GM12878 (cell line): ENCODE data around the gene KRTAP19-5. TPM values are rescaled to one million over a fixed set of nuclear protein-coding genes. Genes with fewer than 3 reads are reported as not detected.

Source experiments
- JUND ChIP-seq: IDR thresholded peaks from 2 replicates; pipeline ENCODE4 v1.6.1; 2012; ENCODE audit warnings: low read depth, mild to moderate bottlenecking, low read length, improper control_type of control experiment, moderate library complexity
- SREBF1 ChIP-seq: IDR thresholded peaks from 2 replicates; pipeline ENCODE4 v1.6.1; 2012; ENCODE audit warnings: mild to moderate bottlenecking, low read length
- polyA plus RNA-seq, 11 experiments: library from polyadenylated mRNA; depleted of rRNA in 4 of 11; unstranded in 6 of 11; stranded (reverse) in 5 of 11; fragments of >200 nt; fragmentation: Nextera tagmentation in 4 of 11; fragmentation: Illumina TruSeq in 1 of 11; extraction: Ambion mirVana in 4 of 11; extraction: Trizol in 1 of 11; gene quantifications; 1 replicate in 1 of 11; 2 replicates in 10 of 11; pipeline versions ENCODE4 v1.2.1 to v1.2.3, GENCODE V29; 2011 to 2016; ENCODE audit warnings: inconsistent platforms in 2 of 11, missing spikeins in 2 of 11, low read depth in 1 of 11
- total RNA-seq, 4 experiments: library from RNA; depleted of rRNA in 3 of 4; stranded (reverse); fragments of >200 nt in 3 of 4; fragmentation: Illumina TruSeq in 1 of 4; extraction: Trizol in 1 of 4; gene quantifications; 2 replicates each; pipeline versions ENCODE4 v1.2.1 to v1.2.3, GENCODE V29; 2013 to 2021
- TF ChIP-seq, protein P1 (sequence below): fragments of 450-650 bp; IDR thresholded peaks from 2 replicates; pipeline ENCODE4 v1.6.1; 2016; ENCODE audit warnings: mild to moderate bottlenecking, moderate library complexity, borderline replicate concordance
- TF ChIP-seq, protein P2 (sequence below): fragments of 450-650 bp; IDR thresholded peaks from 2 replicates; pipeline ENCODE4 v1.6.1; 2017; ENCODE audit warnings: antibody characterized with exemption, mild to moderate bottlenecking, moderate library complexity
- TF ChIP-seq, protein P3 (sequence below): fragments of 450-650 bp; IDR thresholded peaks from 2 replicates; pipeline ENCODE4 v1.6.1; 2017; ENCODE audit warnings: mild to moderate bottlenecking, moderate library complexity
- TF ChIP-seq, protein P4 (sequence below): fragments of 450-650 bp; formaldehyde crosslinking; IDR thresholded peaks from 2 replicates; pipeline ENCODE4 v1.4.0; 2022; ENCODE audit warnings: mild to moderate bottlenecking, moderate library complexity
- TF ChIP-seq, protein P5 (sequence below): IDR thresholded peaks from 2 replicates; pipeline ENCODE4 v1.6.1; 2011; ENCODE audit warnings: low read depth, low read length, improper control_type of control experiment, borderline replicate concordance

The KRTAP19-5 gene
- total and polyA plus RNA-seq, 10 of the 15 experiments (the other 5 are each of a cell fraction or from before 2014, with no cell fraction given) = not detected

DNA sequence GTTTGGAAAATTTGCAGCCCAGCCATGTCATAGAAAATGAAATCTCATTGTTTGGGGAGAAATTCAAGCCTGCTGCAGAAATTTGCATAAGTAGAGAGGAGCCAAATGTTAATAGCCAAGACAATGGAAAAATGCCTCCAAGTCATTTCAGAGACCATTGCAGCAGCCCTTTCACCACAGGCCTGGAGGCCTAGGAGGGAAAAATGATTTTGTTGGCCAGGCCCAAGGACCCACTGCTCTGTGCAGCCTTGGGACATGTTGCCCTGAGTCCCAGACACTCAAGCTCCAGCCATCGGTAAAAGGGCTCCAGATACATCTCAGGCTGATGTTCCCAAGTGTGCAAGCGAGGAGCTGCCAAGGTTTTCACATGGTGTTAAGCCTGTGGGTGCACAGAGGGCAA is 15.8 kb downstream of the KRTAP19-5 start (continued):
- TF ChIP-seq, protein P1, sequence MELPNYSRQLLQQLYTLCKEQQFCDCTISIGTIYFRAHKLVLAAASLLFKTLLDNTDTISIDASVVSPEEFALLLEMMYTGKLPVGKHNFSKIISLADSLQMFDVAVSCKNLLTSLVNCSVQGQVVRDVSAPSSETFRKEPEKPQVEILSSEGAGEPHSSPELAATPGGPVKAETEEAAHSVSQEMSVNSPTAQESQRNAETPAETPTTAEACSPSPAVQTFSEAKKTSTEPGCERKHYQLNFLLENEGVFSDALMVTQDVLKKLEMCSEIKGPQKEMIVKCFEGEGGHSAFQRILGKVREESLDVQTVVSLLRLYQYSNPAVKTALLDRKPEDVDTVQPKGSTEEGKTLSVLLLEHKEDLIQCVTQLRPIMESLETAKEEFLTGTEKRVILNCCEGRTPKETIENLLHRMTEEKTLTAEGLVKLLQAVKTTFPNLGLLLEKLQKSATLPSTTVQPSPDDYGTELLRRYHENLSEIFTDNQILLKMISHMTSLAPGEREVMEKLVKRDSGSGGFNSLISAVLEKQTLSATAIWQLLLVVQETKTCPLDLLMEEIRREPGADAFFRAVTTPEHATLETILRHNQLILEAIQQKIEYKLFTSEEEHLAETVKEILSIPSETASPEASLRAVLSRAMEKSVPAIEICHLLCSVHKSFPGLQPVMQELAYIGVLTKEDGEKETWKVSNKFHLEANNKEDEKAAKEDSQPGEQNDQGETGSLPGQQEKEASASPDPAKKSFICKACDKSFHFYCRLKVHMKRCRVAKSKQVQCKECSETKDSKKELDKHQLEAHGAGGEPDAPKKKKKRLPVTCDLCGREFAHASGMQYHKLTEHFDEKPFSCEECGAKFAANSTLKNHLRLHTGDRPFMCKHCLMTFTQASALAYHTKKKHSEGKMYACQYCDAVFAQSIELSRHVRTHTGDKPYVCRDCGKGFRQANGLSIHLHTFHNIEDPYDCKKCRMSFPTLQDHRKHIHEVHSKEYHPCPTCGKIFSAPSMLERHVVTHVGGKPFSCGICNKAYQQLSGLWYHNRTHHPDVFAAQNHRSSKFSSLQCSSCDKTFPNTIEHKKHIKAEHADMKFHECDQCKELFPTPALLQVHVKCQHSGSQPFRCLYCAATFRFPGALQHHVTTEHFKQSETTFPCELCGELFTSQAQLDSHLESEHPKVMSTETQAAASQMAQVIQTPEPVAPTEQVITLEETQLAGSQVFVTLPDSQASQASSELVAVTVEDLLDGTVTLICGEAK = no peak
- TF ChIP-seq, protein P2, sequence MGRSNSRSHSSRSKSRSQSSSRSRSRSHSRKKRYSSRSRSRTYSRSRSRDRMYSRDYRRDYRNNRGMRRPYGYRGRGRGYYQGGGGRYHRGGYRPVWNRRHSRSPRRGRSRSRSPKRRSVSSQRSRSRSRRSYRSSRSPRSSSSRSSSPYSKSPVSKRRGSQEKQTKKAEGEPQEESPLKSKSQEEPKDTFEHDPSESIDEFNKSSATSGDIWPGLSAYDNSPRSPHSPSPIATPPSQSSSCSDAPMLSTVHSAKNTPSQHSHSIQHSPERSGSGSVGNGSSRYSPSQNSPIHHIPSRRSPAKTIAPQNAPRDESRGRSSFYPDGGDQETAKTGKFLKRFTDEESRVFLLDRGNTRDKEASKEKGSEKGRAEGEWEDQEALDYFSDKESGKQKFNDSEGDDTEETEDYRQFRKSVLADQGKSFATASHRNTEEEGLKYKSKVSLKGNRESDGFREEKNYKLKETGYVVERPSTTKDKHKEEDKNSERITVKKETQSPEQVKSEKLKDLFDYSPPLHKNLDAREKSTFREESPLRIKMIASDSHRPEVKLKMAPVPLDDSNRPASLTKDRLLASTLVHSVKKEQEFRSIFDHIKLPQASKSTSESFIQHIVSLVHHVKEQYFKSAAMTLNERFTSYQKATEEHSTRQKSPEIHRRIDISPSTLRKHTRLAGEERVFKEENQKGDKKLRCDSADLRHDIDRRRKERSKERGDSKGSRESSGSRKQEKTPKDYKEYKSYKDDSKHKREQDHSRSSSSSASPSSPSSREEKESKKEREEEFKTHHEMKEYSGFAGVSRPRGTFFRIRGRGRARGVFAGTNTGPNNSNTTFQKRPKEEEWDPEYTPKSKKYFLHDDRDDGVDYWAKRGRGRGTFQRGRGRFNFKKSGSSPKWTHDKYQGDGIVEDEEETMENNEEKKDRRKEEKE = no peak
- TF ChIP-seq JUND (no peak), SREBF1 (no peak)
- TF ChIP-seq, protein P3, sequence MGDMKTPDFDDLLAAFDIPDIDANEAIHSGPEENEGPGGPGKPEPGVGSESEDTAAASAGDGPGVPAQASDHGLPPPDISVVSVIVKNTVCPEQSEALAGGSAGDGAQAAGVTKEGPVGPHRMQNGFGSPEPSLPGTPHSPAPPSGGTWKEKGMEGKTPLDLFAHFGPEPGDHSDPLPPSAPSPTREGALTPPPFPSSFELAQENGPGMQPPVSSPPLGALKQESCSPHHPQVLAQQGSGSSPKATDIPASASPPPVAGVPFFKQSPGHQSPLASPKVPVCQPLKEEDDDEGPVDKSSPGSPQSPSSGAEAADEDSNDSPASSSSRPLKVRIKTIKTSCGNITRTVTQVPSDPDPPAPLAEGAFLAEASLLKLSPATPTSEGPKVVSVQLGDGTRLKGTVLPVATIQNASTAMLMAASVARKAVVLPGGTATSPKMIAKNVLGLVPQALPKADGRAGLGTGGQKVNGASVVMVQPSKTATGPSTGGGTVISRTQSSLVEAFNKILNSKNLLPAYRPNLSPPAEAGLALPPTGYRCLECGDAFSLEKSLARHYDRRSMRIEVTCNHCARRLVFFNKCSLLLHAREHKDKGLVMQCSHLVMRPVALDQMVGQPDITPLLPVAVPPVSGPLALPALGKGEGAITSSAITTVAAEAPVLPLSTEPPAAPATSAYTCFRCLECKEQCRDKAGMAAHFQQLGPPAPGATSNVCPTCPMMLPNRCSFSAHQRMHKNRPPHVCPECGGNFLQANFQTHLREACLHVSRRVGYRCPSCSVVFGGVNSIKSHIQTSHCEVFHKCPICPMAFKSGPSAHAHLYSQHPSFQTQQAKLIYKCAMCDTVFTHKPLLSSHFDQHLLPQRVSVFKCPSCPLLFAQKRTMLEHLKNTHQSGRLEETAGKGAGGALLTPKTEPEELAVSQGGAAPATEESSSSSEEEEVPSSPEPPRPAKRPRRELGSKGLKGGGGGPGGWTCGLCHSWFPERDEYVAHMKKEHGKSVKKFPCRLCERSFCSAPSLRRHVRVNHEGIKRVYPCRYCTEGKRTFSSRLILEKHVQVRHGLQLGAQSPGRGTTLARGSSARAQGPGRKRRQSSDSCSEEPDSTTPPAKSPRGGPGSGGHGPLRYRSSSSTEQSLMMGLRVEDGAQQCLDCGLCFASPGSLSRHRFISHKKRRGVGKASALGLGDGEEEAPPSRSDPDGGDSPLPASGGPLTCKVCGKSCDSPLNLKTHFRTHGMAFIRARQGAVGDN = no peak
- TF ChIP-seq, protein P4, sequence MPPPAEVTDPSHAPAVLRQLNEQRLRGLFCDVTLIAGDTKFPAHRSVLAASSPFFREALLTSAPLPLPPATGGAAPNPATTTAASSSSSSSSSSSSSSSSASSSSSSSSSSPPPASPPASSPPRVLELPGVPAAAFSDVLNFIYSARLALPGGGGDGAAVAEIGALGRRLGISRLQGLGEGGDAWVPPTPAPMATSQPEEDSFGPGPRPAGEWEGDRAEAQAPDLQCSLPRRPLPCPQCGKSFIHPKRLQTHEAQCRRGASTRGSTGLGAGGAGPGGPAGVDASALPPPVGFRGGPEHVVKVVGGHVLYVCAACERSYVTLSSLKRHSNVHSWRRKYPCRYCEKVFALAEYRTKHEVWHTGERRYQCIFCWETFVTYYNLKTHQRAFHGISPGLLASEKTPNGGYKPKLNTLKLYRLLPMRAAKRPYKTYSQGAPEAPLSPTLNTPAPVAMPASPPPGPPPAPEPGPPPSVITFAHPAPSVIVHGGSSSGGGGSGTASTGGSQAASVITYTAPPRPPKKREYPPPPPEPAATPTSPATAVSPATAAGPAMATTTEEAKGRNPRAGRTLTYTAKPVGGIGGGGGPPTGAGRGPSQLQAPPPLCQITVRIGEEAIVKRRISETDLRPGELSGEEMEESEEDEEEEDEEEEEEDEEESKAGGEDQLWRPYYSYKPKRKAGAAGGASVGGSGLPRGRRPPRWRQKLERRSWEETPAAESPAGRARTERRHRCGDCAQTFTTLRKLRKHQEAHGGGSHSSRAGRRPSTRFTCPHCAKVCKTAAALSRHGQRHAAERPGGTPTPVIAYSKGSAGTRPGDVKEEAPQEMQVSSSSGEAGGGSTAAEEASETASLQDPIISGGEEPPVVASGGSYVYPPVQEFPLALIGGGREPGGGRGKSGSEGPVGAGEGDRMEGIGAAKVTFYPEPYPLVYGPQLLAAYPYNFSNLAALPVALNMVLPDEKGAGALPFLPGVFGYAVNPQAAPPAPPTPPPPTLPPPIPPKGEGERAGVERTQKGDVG = no peak
- TF ChIP-seq, protein P5, sequence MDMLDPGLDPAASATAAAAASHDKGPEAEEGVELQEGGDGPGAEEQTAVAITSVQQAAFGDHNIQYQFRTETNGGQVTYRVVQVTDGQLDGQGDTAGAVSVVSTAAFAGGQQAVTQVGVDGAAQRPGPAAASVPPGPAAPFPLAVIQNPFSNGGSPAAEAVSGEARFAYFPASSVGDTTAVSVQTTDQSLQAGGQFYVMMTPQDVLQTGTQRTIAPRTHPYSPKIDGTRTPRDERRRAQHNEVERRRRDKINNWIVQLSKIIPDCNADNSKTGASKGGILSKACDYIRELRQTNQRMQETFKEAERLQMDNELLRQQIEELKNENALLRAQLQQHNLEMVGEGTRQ = no peak
